HepG2 (cell line): ENCODE measurements around the gene RRP36. TPM values are rescaled to one million over a fixed set of nuclear protein-coding genes. Genes with fewer than 3 reads are reported as not detected.

Source experiments
- CC2D1A ChIP-seq: sonication (generic); formaldehyde crosslinking; IDR thresholded peaks from 2 replicates; pipeline ENCODE4 v1.8.1; 2023; ENCODE audit warnings: mild to moderate bottlenecking, missing genetic modification reagents
- CENPX ChIP-seq: sonication (generic); formaldehyde crosslinking; IDR thresholded peaks from 2 replicates; pipeline ENCODE4 v1.9.0; 2021; ENCODE audit warnings: mild to moderate bottlenecking, missing genetic modification reagents, moderate library complexity
- GFI1 ChIP-seq: sonication (generic); formaldehyde crosslinking; IDR thresholded peaks from 2 replicates; pipeline ENCODE4 v1.5.0; 2020; ENCODE audit warnings: missing genetic modification reagents, mild to moderate bottlenecking, borderline replicate concordance
- KDM1A ChIP-seq: IDR thresholded peaks from 2 replicates; pipeline ENCODE4 v1.6.1; 2016; ENCODE audit warnings: missing compliant biosample characterization
- REL ChIP-seq: sonication (generic); formaldehyde crosslinking; conservative IDR thresholded peaks from 2 replicates; pipeline ENCODE4 v1.8.0; 2022; ENCODE audit warnings: mild to moderate bottlenecking, missing genetic modification reagents, moderate library complexity
- REPIN1 ChIP-seq: sonication (generic); formaldehyde crosslinking; IDR thresholded peaks from 2 replicates; pipeline ENCODE4 v1.8.0; 2022; ENCODE audit warnings: missing genetic modification reagents, low read depth, mild to moderate bottlenecking, borderline replicate concordance
- SMAD3 ChIP-seq: sonication (generic); formaldehyde crosslinking; IDR thresholded peaks from 2 replicates; pipeline ENCODE4 v1.4.0; 2020; ENCODE audit warnings: missing genetic modification reagents
- ZNF678 ChIP-seq: sonication (generic); formaldehyde crosslinking; IDR thresholded peaks from 2 replicates; pipeline ENCODE4 v1.4.0; 2020; ENCODE audit warnings: mild to moderate bottlenecking, missing genetic modification reagents
- ZNF839 ChIP-seq: sonication (generic); formaldehyde crosslinking; IDR thresholded peaks from 2 replicates; pipeline ENCODE4 v1.4.0; 2020; ENCODE audit warnings: missing genetic modification reagents, mild to moderate bottlenecking, borderline replicate concordance
- ZNF841 ChIP-seq: sonication (generic); formaldehyde crosslinking; IDR thresholded peaks from 2 replicates; pipeline ENCODE4 v1.8.1; 2023; ENCODE audit warnings: missing genetic modification reagents, borderline replicate concordance
- polyA plus RNA-seq, 8 experiments: library from polyadenylated mRNA; depleted of rRNA in 3 of 8; stranded (reverse) in 7 of 8; unstranded in 1 of 8; fragments of >200 nt; fragmentation: Illumina TruSeq in 4 of 8; extraction: Trizol in 4 of 8; gene quantifications; 2 replicates each; pipeline versions ENCODE4 v1.2.1 to v1.2.3, GENCODE V29; 2011 to 2016; ENCODE audit warnings: low read depth in 4 of 8, missing spikeins in 1 of 8, mixed read lengths in 1 of 8; ENCODE audit not compliant: insufficient read depth in 1 of 8
- total RNA-seq, 5 experiments: library from RNA; depleted of rRNA; stranded (reverse); fragments of >200 nt; fragmentation: Illumina TruSeq; extraction: Trizol; gene quantifications; 2 replicates each; pipeline ENCODE4 v1.2.3, GENCODE V29; 2016; ENCODE audit warnings: low read depth in 1 of 5
- TF ChIP-seq, protein P1 (sequence below): sonication (generic); formaldehyde crosslinking; conservative IDR thresholded peaks from 2 replicates; pipeline ENCODE4 v1.8.1; 2023; ENCODE audit warnings: missing genetic modification reagents
- TF ChIP-seq, protein P2 (sequence below): IDR thresholded peaks from 2 replicates; pipeline ENCODE4 v1.6.1; 2016; ENCODE audit warnings: missing biosample characterization, missing genetic modification reagents, low read depth
- TF ChIP-seq, protein P3 (sequence below): IDR thresholded peaks from 2 replicates; pipeline ENCODE4 v1.6.1; 2012; ENCODE audit warnings: low read length, improper control_type of control experiment
- TF ChIP-seq, protein P4 (sequence below): sonication (generic); formaldehyde crosslinking; IDR thresholded peaks from 2 replicates; pipeline ENCODE4 v1.4.0; 2020; ENCODE audit warnings: mild to moderate bottlenecking, missing genetic modification reagents, borderline replicate concordance
- TF ChIP-seq, protein P5 (sequence below): sonication (generic); formaldehyde crosslinking; IDR thresholded peaks from 2 replicates; pipeline ENCODE4 v1.8.0; 2022; ENCODE audit warnings: missing genetic modification reagents, low read depth, mild to moderate bottlenecking, borderline replicate concordance

RRP36 gene
- total and polyA plus RNA-seq, 2 of the 13 experiments (the other 11 are each of a cell fraction or from before 2014, with no cell fraction given): 29.5 to 144 TPM

DNA sequence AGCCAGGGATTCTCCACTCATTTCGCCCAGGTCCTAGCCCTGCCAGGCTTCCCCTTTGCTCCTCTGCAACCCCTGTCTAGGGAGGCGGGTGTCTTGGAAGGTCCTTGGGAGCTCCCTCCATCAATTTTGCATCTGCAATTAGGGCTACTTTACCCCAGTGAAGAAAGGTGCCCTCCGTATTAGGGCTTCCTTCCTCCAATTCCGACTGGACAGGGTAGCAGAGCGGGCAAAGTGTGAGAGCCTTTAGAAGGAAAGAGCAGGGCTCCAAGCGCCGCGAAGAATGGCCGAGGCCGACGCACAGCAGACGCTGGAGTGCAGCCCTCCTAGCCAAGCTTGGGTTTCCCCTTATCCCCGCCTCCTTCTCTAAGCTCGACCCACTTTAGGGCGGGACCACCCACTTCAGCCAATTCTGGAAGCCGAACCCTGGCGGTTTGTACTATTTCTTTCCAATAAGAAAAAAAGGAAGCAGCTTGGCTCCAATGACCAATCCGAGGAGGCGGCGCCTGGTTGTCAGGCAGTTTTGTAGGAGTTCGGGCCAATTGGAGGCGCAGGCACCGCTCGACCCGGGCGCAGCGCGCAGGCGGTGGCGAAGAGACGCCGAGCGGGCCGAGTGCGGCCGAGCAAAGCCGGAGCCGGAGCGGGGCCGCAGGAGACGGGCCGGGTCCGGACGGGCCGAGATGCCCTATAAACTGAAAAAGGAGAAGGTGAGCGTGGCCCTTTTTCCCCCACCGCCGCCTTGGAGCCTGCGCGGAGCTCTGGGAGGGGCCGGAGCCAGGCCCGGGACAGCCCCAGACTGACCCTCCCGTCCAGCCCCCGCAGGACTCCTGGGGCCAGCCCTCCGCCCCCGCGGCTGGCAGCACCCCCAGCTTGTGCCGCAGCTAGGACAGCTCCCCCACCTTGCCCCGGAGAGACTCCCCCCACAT lies 37.2 kb upstream of the RRP36 start, which contains the start of gene PPP2R5D (continued):
- no peak for TF ChIP-seq ZNF841 (CRISPR knock-in tag)
- TF ChIP-seq ZNF839: no peak
- TF ChIP-seq, protein P1, sequence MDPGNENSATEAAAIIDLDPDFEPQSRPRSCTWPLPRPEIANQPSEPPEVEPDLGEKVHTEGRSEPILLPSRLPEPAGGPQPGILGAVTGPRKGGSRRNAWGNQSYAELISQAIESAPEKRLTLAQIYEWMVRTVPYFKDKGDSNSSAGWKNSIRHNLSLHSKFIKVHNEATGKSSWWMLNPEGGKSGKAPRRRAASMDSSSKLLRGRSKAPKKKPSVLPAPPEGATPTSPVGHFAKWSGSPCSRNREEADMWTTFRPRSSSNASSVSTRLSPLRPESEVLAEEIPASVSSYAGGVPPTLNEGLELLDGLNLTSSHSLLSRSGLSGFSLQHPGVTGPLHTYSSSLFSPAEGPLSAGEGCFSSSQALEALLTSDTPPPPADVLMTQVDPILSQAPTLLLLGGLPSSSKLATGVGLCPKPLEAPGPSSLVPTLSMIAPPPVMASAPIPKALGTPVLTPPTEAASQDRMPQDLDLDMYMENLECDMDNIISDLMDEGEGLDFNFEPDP: no peak
- TF ChIP-seq REL (CRISPR knock-in tag): no peak
- TF ChIP-seq, protein P2, sequence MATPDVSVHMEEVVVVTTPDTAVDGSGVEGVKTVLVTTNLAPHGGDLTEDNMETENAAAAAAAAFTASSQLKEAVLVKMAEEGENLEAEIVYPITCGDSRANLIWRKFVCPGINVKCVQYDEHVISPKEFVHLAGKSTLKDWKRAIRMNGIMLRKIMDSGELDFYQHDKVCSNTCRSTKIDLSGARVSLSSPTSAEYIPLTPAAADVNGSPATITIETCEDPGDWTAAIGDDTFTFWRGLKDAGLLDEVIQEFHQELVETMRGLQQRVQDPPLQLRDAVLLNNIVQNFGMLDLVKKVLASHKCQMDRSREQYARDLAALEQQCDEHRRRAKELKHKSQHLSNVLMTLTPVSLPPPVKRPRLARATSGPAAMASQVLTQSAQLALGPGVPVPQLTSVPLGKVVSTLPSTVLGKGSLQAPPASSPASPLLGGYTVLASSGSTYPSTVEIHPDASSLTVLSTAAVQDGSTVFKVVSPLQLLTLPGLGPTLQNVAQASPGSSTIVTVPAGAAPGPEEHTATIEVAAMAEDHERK (CRISPR knock-in tag): no peak
- TF ChIP-seq SMAD3 (CRISPR knock-in tag): peak; percentile 22; the same call in 1 of the 2 replicates
- TF ChIP-seq CC2D1A (CRISPR knock-in tag): 0 out of 2 replicates have a peak, but pooled peaks have one; percentile 23
- TF ChIP-seq, protein P3, sequence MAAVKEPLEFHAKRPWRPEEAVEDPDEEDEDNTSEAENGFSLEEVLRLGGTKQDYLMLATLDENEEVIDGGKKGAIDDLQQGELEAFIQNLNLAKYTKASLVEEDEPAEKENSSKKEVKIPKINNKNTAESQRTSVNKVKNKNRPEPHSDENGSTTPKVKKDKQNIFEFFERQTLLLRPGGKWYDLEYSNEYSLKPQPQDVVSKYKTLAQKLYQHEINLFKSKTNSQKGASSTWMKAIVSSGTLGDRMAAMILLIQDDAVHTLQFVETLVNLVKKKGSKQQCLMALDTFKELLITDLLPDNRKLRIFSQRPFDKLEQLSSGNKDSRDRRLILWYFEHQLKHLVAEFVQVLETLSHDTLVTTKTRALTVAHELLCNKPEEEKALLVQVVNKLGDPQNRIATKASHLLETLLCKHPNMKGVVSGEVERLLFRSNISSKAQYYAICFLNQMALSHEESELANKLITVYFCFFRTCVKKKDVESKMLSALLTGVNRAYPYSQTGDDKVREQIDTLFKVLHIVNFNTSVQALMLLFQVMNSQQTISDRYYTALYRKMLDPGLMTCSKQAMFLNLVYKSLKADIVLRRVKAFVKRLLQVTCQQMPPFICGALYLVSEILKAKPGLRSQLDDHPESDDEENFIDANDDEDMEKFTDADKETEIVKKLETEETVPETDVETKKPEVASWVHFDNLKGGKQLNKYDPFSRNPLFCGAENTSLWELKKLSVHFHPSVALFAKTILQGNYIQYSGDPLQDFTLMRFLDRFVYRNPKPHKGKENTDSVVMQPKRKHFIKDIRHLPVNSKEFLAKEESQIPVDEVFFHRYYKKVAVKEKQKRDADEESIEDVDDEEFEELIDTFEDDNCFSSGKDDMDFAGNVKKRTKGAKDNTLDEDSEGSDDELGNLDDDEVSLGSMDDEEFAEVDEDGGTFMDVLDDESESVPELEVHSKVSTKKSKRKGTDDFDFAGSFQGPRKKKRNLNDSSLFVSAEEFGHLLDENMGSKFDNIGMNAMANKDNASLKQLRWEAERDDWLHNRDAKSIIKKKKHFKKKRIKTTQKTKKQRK: no peak
- TF ChIP-seq CENPX (CRISPR knock-in tag): no peak
- 0 out of 2 replicates have a peak, but pooled peaks have one; percentile 14 for TF ChIP-seq ZNF678 (CRISPR knock-in tag)
- no peak for TF ChIP-seq KDM1A (CRISPR knock-in tag)
- TF ChIP-seq GFI1 (CRISPR knock-in tag): peak; percentile 75; the same call in 1 of the 2 replicates
- TF ChIP-seq, protein P4, sequence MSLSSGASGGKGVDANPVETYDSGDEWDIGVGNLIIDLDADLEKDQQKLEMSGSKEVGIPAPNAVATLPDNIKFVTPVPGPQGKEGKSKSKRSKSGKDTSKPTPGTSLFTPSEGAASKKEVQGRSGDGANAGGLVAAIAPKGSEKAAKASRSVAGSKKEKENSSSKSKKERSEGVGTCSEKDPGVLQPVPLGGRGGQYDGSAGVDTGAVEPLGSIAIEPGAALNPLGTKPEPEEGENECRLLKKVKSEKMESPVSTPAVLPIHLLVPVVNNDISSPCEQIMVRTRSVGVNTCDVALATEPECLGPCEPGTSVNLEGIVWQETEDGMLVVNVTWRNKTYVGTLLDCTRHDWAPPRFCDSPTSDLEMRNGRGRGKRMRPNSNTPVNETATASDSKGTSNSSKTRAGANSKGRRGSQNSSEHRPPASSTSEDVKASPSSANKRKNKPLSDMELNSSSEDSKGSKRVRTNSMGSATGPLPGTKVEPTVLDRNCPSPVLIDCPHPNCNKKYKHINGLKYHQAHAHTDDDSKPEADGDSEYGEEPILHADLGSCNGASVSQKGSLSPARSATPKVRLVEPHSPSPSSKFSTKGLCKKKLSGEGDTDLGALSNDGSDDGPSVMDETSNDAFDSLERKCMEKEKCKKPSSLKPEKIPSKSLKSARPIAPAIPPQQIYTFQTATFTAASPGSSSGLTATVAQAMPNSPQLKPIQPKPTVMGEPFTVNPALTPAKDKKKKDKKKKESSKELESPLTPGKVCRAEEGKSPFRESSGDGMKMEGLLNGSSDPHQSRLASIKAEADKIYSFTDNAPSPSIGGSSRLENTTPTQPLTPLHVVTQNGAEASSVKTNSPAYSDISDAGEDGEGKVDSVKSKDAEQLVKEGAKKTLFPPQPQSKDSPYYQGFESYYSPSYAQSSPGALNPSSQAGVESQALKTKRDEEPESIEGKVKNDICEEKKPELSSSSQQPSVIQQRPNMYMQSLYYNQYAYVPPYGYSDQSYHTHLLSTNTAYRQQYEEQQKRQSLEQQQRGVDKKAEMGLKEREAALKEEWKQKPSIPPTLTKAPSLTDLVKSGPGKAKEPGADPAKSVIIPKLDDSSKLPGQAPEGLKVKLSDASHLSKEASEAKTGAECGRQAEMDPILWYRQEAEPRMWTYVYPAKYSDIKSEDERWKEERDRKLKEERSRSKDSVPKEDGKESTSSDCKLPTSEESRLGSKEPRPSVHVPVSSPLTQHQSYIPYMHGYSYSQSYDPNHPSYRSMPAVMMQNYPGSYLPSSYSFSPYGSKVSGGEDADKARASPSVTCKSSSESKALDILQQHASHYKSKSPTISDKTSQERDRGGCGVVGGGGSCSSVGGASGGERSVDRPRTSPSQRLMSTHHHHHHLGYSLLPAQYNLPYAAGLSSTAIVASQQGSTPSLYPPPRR: no peak
- peak; percentile 90 for TF ChIP-seq REPIN1 (CRISPR knock-in tag)
- TF ChIP-seq, protein P5, sequence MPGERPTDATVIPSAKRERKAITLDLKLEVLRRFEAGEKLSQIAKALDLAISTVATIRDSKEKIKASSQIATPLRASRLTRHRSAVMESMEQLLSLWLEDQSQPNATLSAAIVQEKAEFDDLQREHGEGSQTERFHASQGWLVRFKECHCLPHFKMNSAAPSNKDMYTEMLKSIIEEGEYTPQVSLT (CRISPR knock-in tag): no peak
